NT2/D1 (cell line): ENCODE data around the gene ARV1.
"Not testable (repeated sequence)": the region's sequence is repeated elsewhere in the genome, so short reads cannot be mapped to it uniquely, and the experiment has no call there.

Source experiments
- DNase-seq: peaks from one replicate; pipeline ENCODE4 v3.0.0-alpha.2; 2011; ENCODE audit warnings: low read depth, low spot score
- H3K27me3 ChIP-seq: 2 replicates; pipeline ENCODE4 v1.6.0; 2011; ENCODE audit warnings: mild to moderate bottlenecking; ENCODE audit not compliant: insufficient read length, insufficient read depth
- H3K36me3 ChIP-seq: 2 replicates; pipeline ENCODE4 v1.6.1; 2011; ENCODE audit warnings: mild to moderate bottlenecking, low read length, mixed read lengths; ENCODE audit not compliant: insufficient read depth, insufficient read length
- H3K4me1 ChIP-seq: 2 replicates; pipeline ENCODE4 v1.5.1; 2011; ENCODE audit not compliant: insufficient read depth, insufficient read length
- H3K4me3 ChIP-seq: 2 replicates; pipeline ENCODE4 v1.5.1; 2011; ENCODE audit warnings: low read depth; ENCODE audit not compliant: insufficient read length
- H3K9ac ChIP-seq: 2 replicates; pipeline ENCODE4 v1.6.0; 2011; ENCODE audit warnings: low read depth; ENCODE audit not compliant: insufficient read length
- H3K9me3 ChIP-seq: 2 replicates; pipeline ENCODE4 v1.5.1; 2011; ENCODE audit warnings: mild to moderate bottlenecking, low read length; ENCODE audit not compliant: insufficient read depth
- SUZ12 ChIP-seq: IDR thresholded peaks from 2 replicates; pipeline ENCODE4 v1.6.1; 2011; ENCODE audit not compliant: insufficient read length, insufficient read depth; ENCODE audit errors: extremely low read depth
- YY1 ChIP-seq: IDR thresholded peaks from 2 replicates; pipeline ENCODE4 v1.6.1; 2011; ENCODE audit not compliant: insufficient read length, insufficient read depth
- ZNF274 ChIP-seq: IDR thresholded peaks from 2 replicates; pipeline ENCODE4 v1.6.1; 2011; ENCODE audit warnings: mild to moderate bottlenecking, low read depth, low read length

ARV1 gene

GRCh38 chr1:231020139-231020601, 41.3 kb downstream of the ARV1 start:
- Histone ChIP-seq H3K27me3 (no peaks in the 10 kb centered on the region), H3K9ac (no peak overlapping the region), H3K9me3 (no peaks in the 10 kb centered on the region), H3K36me3 (peaks cover 3% of the 10 kb centered on the region), H3K4me3 (no peak overlapping the region), H3K4me1 (peaks cover 5% of the 10 kb centered on the region)
- no peak for TF ChIP-seq ZNF274
- no peak for TF ChIP-seq SUZ12
- TF ChIP-seq YY1, result no peak
- no peak for DNase-seq

- Histone ChIP-seq H3K9me3 (no peaks in the 10 kb centered on the region), H3K4me1 (peaks cover 5% of the 10 kb centered on the region), H3K27me3 (no peaks in the 10 kb centered on the region), H3K9ac (no peak overlapping the region), H3K4me3 (no peak overlapping the region), H3K36me3 (peaks cover 3% of the 10 kb centered on the region)
- no peak for TF ChIP-seq SUZ12
- TF ChIP-seq YY1, result no peak
- TF ChIP-seq ZNF274, result no peak
- DNase-seq, result peak; percentile 73
These were observed 41.9 kb downstream of the ARV1 start for GRCh38 chr1:231020816-231021215.

- TF ChIP-seq ZNF274 (no peak), YY1 (no peak), SUZ12 (no peak)
These were observed 42.7 kb downstream of the ARV1 start for GRCh38 chr1:231021540-231022031.

DNA sequence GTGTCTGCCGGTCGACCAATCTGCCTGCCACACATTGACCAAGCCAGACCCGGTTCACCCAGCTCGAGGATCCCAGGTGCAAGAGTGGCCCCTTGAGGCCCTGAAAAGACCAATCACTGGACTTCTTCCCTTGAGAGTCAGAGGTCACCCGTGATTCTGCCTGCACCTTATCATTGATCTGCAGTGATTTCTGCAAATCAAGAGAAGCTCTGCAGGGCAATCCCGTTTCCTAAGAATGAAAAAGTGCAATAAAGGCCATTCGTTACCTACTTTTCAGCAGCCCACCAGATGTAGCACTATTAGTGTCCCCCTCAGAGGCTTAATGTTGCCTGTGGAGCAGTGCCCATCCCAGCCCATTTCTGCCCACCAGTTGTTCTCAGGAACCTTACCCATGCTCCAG, 43.6 kb downstream of the ARV1 start:
- not testable (repeated sequence) for H3K9ac ChIP-seq, H3K4me3 ChIP-seq, H3K9me3 ChIP-seq, H3K4me1 ChIP-seq, H3K36me3 ChIP-seq, DNase-seq, H3K27me3 ChIP-seq

More at GRCh38 chr1:231021540-231022031, 42.7 kb downstream of the ARV1 start:
- Histone ChIP-seq H3K27me3 (no peaks in the 10 kb centered on the region), H3K4me3 (no peak overlapping the region), H3K9me3 (no peaks in the 10 kb centered on the region), H3K36me3 (peaks cover 3% of the 10 kb centered on the region), H3K9ac (no peak overlapping the region), H3K4me1 (peaks cover 5% of the 10 kb centered on the region)
- DNase-seq, result no peak

- no peak overlapping the region for H3K9ac ChIP-seq
- H3K9me3 ChIP-seq, result no peaks in the 10 kb centered on the region
- DNase-seq, result no peak
- no peak overlapping the region for H3K4me3 ChIP-seq
- H3K36me3 ChIP-seq, result peaks cover 3% of the 10 kb centered on the region
- no peak for TF ChIP-seq ZNF274
- TF ChIP-seq SUZ12, result no peak
- no peak for TF ChIP-seq YY1
- H3K27me3 ChIP-seq, result no peaks in the 10 kb centered on the region
- peaks cover 3% of the 10 kb centered on the region for H3K4me1 ChIP-seq
These were observed 44.3 kb downstream of the ARV1 start for GRCh38 chr1:231023150-231023549.

DNA sequence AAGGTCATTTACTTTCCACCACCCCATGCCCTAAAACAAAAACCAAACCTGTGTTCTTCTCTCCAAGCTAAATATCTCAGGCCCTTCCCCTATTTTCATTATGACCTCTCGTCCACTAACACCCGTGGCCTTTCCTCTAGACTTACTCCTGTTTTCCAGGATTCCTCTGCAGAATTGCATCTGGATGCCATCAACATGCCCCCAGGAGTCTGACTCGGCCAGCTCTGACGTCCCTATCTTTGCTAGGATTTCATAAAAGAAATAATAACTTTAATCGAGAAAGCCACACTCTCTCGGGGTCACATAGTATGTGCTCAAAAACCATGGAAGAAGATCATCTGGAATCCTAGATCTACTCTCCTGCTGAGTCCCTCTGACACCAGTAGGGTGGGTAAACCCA, 47.7 kb downstream of the ARV1 start:
- Histone ChIP-seq H3K36me3 (no peaks in the 10 kb centered on the region), H3K4me3 (no peak overlapping the region), H3K27me3 (no peaks in the 10 kb centered on the region), H3K9me3 (no peaks in the 10 kb centered on the region), H3K4me1 (no peaks in the 10 kb centered on the region), H3K9ac (no peak overlapping the region)
- TF ChIP-seq ZNF274, result no peak
- no peak for TF ChIP-seq SUZ12
- no peak for TF ChIP-seq YY1
- no peak for DNase-seq

DNA sequence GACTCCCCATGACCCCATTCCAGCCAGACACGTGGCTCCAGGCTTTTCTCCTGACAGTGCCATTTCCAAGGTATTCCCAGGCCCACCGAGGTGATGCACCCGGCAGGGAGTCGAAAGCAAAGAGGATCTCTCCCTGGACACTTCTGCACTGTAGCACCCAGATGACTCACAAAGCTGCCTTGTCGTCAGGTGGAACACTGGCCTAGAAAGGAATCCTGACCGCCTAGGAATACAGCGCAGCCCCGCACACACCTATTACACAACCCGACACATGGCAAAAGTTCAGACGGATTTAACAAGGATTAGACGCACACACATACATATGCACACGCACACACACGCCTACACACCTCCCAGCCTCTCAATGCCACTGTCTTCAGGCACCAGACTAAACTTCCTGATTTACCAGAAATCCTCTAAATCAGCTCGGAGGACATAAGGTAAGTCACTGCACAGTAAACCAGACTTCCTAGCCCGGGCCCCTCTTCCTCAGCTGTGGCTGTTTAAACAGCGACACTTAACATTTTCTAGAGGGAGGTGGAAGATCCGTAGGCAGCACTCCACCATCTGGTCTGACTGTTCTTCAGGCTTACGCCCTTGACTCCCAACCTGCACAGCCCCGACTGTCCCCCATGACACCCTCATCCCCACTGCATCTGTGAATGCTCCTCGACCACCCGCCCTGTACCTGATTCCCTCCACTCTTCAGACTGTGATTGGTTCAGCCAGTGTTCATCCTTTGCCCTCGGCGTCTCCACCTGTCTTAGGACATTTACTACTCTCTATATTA, 48.4 kb downstream of the ARV1 start:
- H3K27me3 ChIP-seq, result no peaks in the 10 kb centered on the region
- H3K4me3 ChIP-seq, result no peak overlapping the region
- H3K4me1 ChIP-seq, result no peaks in the 10 kb centered on the region
- TF ChIP-seq SUZ12 (no peak), YY1 (no peak), ZNF274 (no peak)
- no peak overlapping the region for H3K9ac ChIP-seq
- no peak for DNase-seq
- no peaks in the 10 kb centered on the region for H3K36me3 ChIP-seq
- H3K9me3 ChIP-seq, result no peaks in the 10 kb centered on the region
